Gastrocnemius medialis (tissue), 4 donors: ENCODE data around the gene P4HTM. TPM values are rescaled to one million over a fixed set of nuclear protein-coding genes. Genes with fewer than 3 reads are reported as not detected.
A peak's percentile ranks its signal among the peaks of the same experiment; 100 is the strongest.

Experiments used
- ATAC-seq, 2 donors: fragments of 150-250 bp; one replicate each; pipeline ENCODE4 v1.9.1; 2016
- DNase-seq, 2 donors: peaks; one replicate each; pipeline ENCODE4 v3.0.0-alpha.2; 2019
- H3K27ac ChIP-seq, 4 donors: fragments of 200-600 bp; sonication (generic); 1 replicate in 1 of 4; 2 replicates in 3 of 4; pipeline ENCODE4 v1.5.1; 2016 to 2018; ENCODE audit warnings: mild to moderate bottlenecking in 2 of 4, moderate library complexity in 1 of 4
- H3K27me3 ChIP-seq, 3 donors: fragments of 200-600 bp; sonication (generic) in 2 of 3; 1 replicate in 1 of 3; 2 replicates in 2 of 3; pipeline versions ENCODE4 v1.5.1 to v1.6.0; 2016 to 2019; ENCODE audit warnings: mild to moderate bottlenecking in 1 of 3, moderate library complexity in 1 of 3
- H3K36me3 ChIP-seq, 2 donors: fragments of 200-600 bp; sonication (generic) in 1 of 2; one replicate each; pipeline ENCODE4 v1.5.1; 2017 to 2018
- H3K4me1 ChIP-seq, 2 donors: fragments of 200-600 bp; sonication (generic) in 1 of 2; one replicate each; pipeline ENCODE4 v1.5.1; 2016 to 2017; ENCODE audit warnings: mild to moderate bottlenecking in 2 of 2
- H3K4me3 ChIP-seq, 4 donors: fragments of 200-600 bp; sonication (generic) in 3 of 4; 1 replicate in 1 of 4; 2 replicates in 3 of 4; pipeline ENCODE4 v1.5.1; 2016 to 2019; ENCODE audit warnings: mild to moderate bottlenecking in 2 of 4
- H3K9me3 ChIP-seq, 3 donors: fragments of 200-600 bp; sonication (generic) in 2 of 3; 1 replicate in 1 of 3; 2 replicates in 2 of 3; pipeline ENCODE4 v1.5.1; 2016 to 2019
- CTCF ChIP-seq, 5 experiments: fragments of 450-650 bp in 3 of 5; fragments of 200-600 bp in 2 of 5; sonication (generic) in 2 of 5; IDR thresholded peaks in 4 of 5; conservative IDR thresholded peaks in 1 of 5; 1 replicate in 4 of 5; 2 replicates in 1 of 5; pipeline ENCODE4 v1.5.1; 2016 to 2019; ENCODE audit warnings: antibody characterized with exemption in 5 of 5, mild to moderate bottlenecking in 3 of 5, moderate library complexity in 3 of 5
- POLR2A ChIP-seq, 2 donors: fragments of 450-650 bp; IDR thresholded peaks; one replicate each; pipeline ENCODE4 v1.6.1; 2017; ENCODE audit warnings: antibody characterized with exemption in 2 of 2, mild to moderate bottlenecking in 2 of 2, moderate library complexity in 2 of 2
- in situ Hi-C, 4 donors: fragments of 200-750 bp; cut with MboI; loops; one replicate each; pipeline versions ENCODE4 v1.15.0 to v1.8.0; 2017; ENCODE audit warnings: low sequenced_read_pairs in 4 of 4
- intact Hi-C: fragments of 100-400 bp; cut with DNase I; formaldehyde crosslinking; loops from one replicate; pipeline ENCODE4 v1.15.1; 2023; ENCODE audit warnings: low total_unique reads
- total RNA-seq, 4 donors: library from RNA; depleted of rRNA; stranded (reverse); fragments of >200 nt; gene quantifications; one replicate each; pipeline versions ENCODE4 v1.1.0 to v1.2.3, GENCODE V29; 2016

P4HTM gene
- total RNA-seq, 4 donors from 2014 or later = 13.6 to 21.7 (median 20.3) TPM

GRCh38 chr3:49024449-49024848 is 34.4 kb downstream of the P4HTM start:
- peak overlapping the region in 1 of 4 donors; percentile 96 for H3K27ac ChIP-seq
- peaks cover 40 to 54% of the 10 kb centered on the region in 2 donors for H3K4me1 ChIP-seq
- H3K4me3 ChIP-seq = no peak overlapping the region
- H3K36me3 ChIP-seq = peaks cover 0 to 52% of the 10 kb centered on the region in 2 donors
- intact Hi-C loops = loop anchor here (5.0 kb wide), 2 partner anchors 108 to 648 kb away; partner anchors contain the start of genes APEH and LAMB2
- ATAC-seq (no peak), DNase-seq (no peak)
- in situ Hi-C loops = no loop called here
- TF ChIP-seq POLR2A (IDR thresholded peaks at IDR 0.05) (no peak), CTCF (IDR thresholded peaks at IDR 0.05 in 4 of 5, conservative IDR thresholded peaks at IDR 0.05 in 1 of 5) (no peak)
- no peaks in the 10 kb centered on the region for H3K9me3 ChIP-seq
- H3K27me3 ChIP-seq = no peaks in the 10 kb centered on the region

GRCh38 chr3:49025005-49025792 is 35.2 kb downstream of the P4HTM start:
- H3K27ac ChIP-seq = peak overlapping the region in 1 of 4 donors; percentile 96
- peaks cover 0 to 54% of the 10 kb centered on the region in 2 donors for H3K36me3 ChIP-seq
- H3K4me3 ChIP-seq = no peak overlapping the region
- TF ChIP-seq CTCF (IDR thresholded peaks at IDR 0.05 in 4 of 5, conservative IDR thresholded peaks at IDR 0.05 in 1 of 5) = no peak
- no peak for TF ChIP-seq POLR2A (IDR thresholded peaks at IDR 0.05)
- peaks cover 37 to 51% of the 10 kb centered on the region in 2 donors for H3K4me1 ChIP-seq
- in situ Hi-C loops = no loop called here
- ATAC-seq (no peak), DNase-seq (no peak)
- H3K9me3 ChIP-seq = no peaks in the 10 kb centered on the region
- intact Hi-C loops = no loop called here
- no peaks in the 10 kb centered on the region for H3K27me3 ChIP-seq

GRCh38 chr3:49025793-49026520 is 35.9 kb downstream of the P4HTM start:
- no peaks in the 10 kb centered on the region for H3K27me3 ChIP-seq
- ATAC-seq (no peak), DNase-seq (no peak)
- in situ Hi-C loops (no loop called here), intact Hi-C loops (no loop called here)
- no peak for TF ChIP-seq CTCF (IDR thresholded peaks at IDR 0.05 in 4 of 5, conservative IDR thresholded peaks at IDR 0.05 in 1 of 5)
- no peak for TF ChIP-seq POLR2A (IDR thresholded peaks at IDR 0.05)
- no peak overlapping the region for H3K4me3 ChIP-seq
- peaks cover 33 to 45% of the 10 kb centered on the region in 2 donors for H3K4me1 ChIP-seq
- peak overlapping the region in 1 of 4 donors; percentile 96 for H3K27ac ChIP-seq
- peaks cover 0 to 62% of the 10 kb centered on the region in 2 donors for H3K36me3 ChIP-seq
- no peaks in the 10 kb centered on the region for H3K9me3 ChIP-seq

- intact Hi-C loops = no loop called here
- ATAC-seq (no peak), DNase-seq (no peak)
- peaks cover 0 to 67% of the 10 kb centered on the region in 2 donors for H3K36me3 ChIP-seq
- peak overlapping the region in 2 of 4 donors; percentile 96 to 98 for H3K27ac ChIP-seq
- in situ Hi-C loops = no loop called here
- H3K4me1 ChIP-seq = peaks cover 33 to 45% of the 10 kb centered on the region in 2 donors
- H3K4me3 ChIP-seq = no peak overlapping the region
- no peaks in the 10 kb centered on the region for H3K27me3 ChIP-seq
- TF ChIP-seq POLR2A (IDR thresholded peaks at IDR 0.05) (no peak), CTCF (IDR thresholded peaks at IDR 0.05 in 4 of 5, conservative IDR thresholded peaks at IDR 0.05 in 1 of 5) (no peak)
- H3K9me3 ChIP-seq = no peaks in the 10 kb centered on the region
Measured at GRCh38 chr3:49026536-49026935, 36.5 kb downstream of the P4HTM start.
